Mucosa of descending colon (tissue), 3 donors: ENCODE data around the gene SLC48A1. TPM values are rescaled to one million over a fixed set of nuclear protein-coding genes. Genes with fewer than 3 reads are reported as not detected.

Experiments used
- ATAC-seq: fragments of 200-7000 bp; cut with Tn5 transposase; one replicate; pipeline ENCODE4 v1.9.1; 2020; ENCODE audit warnings: mild to moderate bottlenecking, moderate library complexity
- DNase-seq, 3 donors: peaks; one replicate each; pipeline ENCODE4 v3.0.0-alpha.2; 2020
- H3K36me3 ChIP-seq: fragments of 200-600 bp; one replicate; pipeline ENCODE4 v1.8.0; 2021; ENCODE audit warnings: low read depth, mild to moderate bottlenecking
- H3K4me1 ChIP-seq: fragments of 200-600 bp; one replicate; pipeline ENCODE4 v1.8.0; 2021; ENCODE audit warnings: low read depth, mild to moderate bottlenecking
- H3K4me3 ChIP-seq: fragments of 200-600 bp; one replicate; pipeline ENCODE4 v1.8.0; 2021; ENCODE audit warnings: mild to moderate bottlenecking
- H3K9me3 ChIP-seq: fragments of 200-600 bp; one replicate; pipeline ENCODE4 v1.8.0; 2021; ENCODE audit warnings: mild to moderate bottlenecking
- CTCF ChIP-seq: fragments of 200-600 bp; IDR thresholded peaks from one replicate; pipeline ENCODE4 v1.8.0; 2022; ENCODE audit warnings: antibody characterized with exemption, mild to moderate bottlenecking
- intact Hi-C, 2 donors: fragments of 100-400 bp; cut with DNase I in 1 of 2; cut with micrococcal nuclease in 1 of 2; formaldehyde crosslinking; loops; one replicate each; pipeline versions ENCODE4 v1.11.0 to v1.11.1; 2022; cut with DNase I, micrococcal nuclease
- total RNA-seq, 3 donors: library from RNA; stranded (reverse); fragmentation: NEBNext Ultra II Directional in 2 of 3; extraction: Animal tissue kit (Norgen Biotek cat#: 25700) in 2 of 3; gene quantifications; one replicate each; pipeline versions ENCODE4 v1.2.1 to v1.2.4, GENCODE V29; 2021 to 2023
- donor health status: DM: no; HTN: no; CAD: no; lungs with moderate emphysema.
- donor health status: DM: no; HTN: no; CAD: no.
- donor health status: DM: no; HTN: yes; CAD: no.

SLC48A1 gene
- total RNA-seq, 3 donors from 2014 or later: 17.2 to 35.4 (median 19.1) TPM

GRCh38 chr12:47794679-47795078, 21.6 kb downstream of the SLC48A1 start:
- Histone ChIP-seq H3K9me3 (no peaks in the 10 kb centered on the region), H3K36me3 (no peaks in the 10 kb centered on the region), H3K4me3 (no peak overlapping the region), H3K4me1 (no peaks in the 10 kb centered on the region)
- intact Hi-C loops: loop anchor here in 1 of 2 donors (5.0 kb wide), 1 partner anchor 48 kb away; no protein-coding TSS in a partner anchor
- TF ChIP-seq CTCF: no peak
- no peak for DNase-seq
- no peak for ATAC-seq

GRCh38 chr12:47795121-47795813, 22.2 kb downstream of the SLC48A1 start:
- ATAC-seq (no peak), DNase-seq (no peak)
- Histone ChIP-seq H3K4me1 (no peaks in the 10 kb centered on the region), H3K9me3 (no peaks in the 10 kb centered on the region), H3K36me3 (no peaks in the 10 kb centered on the region), H3K4me3 (no peak overlapping the region)
- TF ChIP-seq CTCF: no peak
- intact Hi-C loops: loop anchor here in 1 of 2 donors (5.0 kb wide), 1 partner anchor 47 kb away; no protein-coding TSS in a partner anchor

DNA sequence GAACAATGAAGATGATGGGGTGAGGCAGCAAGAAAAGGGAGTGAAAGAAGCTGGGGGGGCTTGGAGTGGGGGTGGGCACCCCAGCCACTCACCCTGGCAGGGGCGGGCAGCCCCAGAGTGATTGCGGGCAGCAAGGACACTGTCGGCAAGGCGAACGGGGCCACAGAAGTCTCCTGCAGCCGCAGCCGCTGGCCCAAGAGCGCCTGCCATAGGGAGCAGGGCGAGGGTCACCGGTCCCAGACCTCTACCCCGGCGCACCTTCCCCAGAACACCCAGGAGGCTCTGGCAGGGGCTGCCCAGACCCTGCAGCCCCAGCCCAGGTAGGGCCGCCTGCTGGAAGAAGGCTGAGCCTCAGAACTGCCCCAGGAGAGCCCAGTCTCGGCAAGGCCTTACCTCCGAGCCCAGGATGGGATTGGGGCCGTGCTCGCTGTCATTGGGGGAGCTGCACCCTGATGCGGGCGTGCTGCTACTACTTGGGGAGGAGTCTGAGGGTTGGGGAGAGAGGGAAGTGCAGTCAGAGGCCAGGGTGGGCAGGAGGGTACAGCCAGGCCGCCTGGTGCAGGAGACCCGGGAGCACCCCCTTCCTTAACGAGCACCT, 22.9 kb downstream of the SLC48A1 start:
- Histone ChIP-seq H3K9me3 (no peaks in the 10 kb centered on the region), H3K36me3 (no peaks in the 10 kb centered on the region), H3K4me3 (no peak overlapping the region), H3K4me1 (no peaks in the 10 kb centered on the region)
- no peak for ATAC-seq
- intact Hi-C loops: loop anchor here in 1 of 2 donors (5.0 kb wide), 1 partner anchor 46 kb away; no protein-coding TSS in a partner anchor
- no peak for DNase-seq
- no peak for TF ChIP-seq CTCF

GRCh38 chr12:47797441-47797840, 24.4 kb downstream of the SLC48A1 start:
- peak in 1 of 3 donors; percentile 47 for DNase-seq
- Histone ChIP-seq H3K36me3 (no peaks in the 10 kb centered on the region), H3K4me1 (peaks cover 3% of the 10 kb centered on the region), H3K4me3 (no peak overlapping the region), H3K9me3 (no peaks in the 10 kb centered on the region)
- peak; percentile 46 for ATAC-seq
- TF ChIP-seq CTCF: no peak
- intact Hi-C loops: loop anchor here in 1 of 2 donors (5.0 kb wide), 1 partner anchor 45 kb away; no protein-coding TSS in a partner anchor

GRCh38 chr12:47798382-47798948, 25.4 kb downstream of the SLC48A1 start:
- no peaks in the 10 kb centered on the region for H3K9me3 ChIP-seq
- no peak overlapping the region for H3K4me3 ChIP-seq
- intact Hi-C loops: loop anchor here in 1 of 2 donors (5.0 kb wide), 1 partner anchor 44 kb away; no protein-coding TSS in a partner anchor
- TF ChIP-seq CTCF: no peak
- H3K36me3 ChIP-seq: no peaks in the 10 kb centered on the region
- no peak for DNase-seq
- H3K4me1 ChIP-seq: peaks cover 14% of the 10 kb centered on the region
- no peak for ATAC-seq
